ENCODE data around the gene MMP17. TPM values are rescaled to one million over a fixed set of nuclear protein-coding genes. Genes with fewer than 3 reads are reported as not detected.

The MMP17 gene
- total RNA-seq, 2 experiments from 2014 or later = 0.17 to 0.27 TPM

DNA sequence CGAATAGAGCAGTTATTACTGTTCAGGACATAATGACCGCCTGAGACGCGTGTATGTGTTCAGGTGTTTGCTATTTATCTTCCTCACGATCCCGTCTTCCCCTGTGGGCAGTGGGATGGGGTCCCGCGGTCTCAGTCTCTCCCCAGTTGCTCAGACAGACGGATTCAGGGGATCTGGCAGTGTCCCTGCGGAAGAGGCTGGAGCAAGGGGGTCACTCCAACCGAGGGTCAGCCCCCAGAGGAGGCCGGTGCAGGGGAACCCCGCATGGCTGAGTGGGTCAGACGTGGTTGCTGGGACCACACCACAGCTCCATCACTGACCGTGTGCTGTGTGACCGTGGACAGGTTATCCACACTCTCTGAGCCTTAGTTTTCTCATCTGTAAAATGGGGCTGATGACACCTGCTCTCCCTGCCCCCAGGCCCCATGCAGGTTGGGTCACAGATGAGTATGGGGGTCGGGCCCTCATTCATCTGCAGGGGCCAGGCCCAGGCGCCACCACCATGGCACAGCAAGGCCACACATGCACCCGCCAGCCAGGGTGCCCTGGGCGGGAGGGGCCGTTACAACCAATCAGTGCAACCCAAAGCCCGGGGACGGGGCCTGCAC lies 5.2 kb downstream of the MMP17 start:
- Histone ChIP-seq H3K36me3 (ENCODE audit: insufficient read depth, low read length) (no peaks in the 10 kb centered on the region), H3K9me3 (ENCODE audit: control insufficient read depth in 1 of 2, insufficient read depth in 1 of 2, low read length in 2 of 2) (peaks cover 0 to 17% of the 10 kb centered on the region in 2 experiments), H3K4me3 (ENCODE audit: low read length) (no peak overlapping the region), H3K27me3 (ENCODE audit: control insufficient read depth in 1 of 2, insufficient read depth in 2 of 2, low read length in 2 of 2) (peaks cover 22 to 27% of the 10 kb centered on the region in 2 experiments), H3K4me1 (ENCODE audit: insufficient read depth, low read length) (peaks cover 23% of the 10 kb centered on the region), H3K27ac (ENCODE audit: low read depth in 1 of 2, low read length in 2 of 2) (no peak overlapping the region)
- no peak overlapping the region for H3K4me3 Mint-ChIP-seq
- H3K4me1 Mint-ChIP-seq (ENCODE audit: low read depth) = peaks cover 13% of the 10 kb centered on the region
- ChIA-PET CTCF (no interaction called here), POLR2A (no interaction called here)
- H3K27ac Mint-ChIP-seq = no peak overlapping the region
- TF ChIP-seq, protein P1, sequence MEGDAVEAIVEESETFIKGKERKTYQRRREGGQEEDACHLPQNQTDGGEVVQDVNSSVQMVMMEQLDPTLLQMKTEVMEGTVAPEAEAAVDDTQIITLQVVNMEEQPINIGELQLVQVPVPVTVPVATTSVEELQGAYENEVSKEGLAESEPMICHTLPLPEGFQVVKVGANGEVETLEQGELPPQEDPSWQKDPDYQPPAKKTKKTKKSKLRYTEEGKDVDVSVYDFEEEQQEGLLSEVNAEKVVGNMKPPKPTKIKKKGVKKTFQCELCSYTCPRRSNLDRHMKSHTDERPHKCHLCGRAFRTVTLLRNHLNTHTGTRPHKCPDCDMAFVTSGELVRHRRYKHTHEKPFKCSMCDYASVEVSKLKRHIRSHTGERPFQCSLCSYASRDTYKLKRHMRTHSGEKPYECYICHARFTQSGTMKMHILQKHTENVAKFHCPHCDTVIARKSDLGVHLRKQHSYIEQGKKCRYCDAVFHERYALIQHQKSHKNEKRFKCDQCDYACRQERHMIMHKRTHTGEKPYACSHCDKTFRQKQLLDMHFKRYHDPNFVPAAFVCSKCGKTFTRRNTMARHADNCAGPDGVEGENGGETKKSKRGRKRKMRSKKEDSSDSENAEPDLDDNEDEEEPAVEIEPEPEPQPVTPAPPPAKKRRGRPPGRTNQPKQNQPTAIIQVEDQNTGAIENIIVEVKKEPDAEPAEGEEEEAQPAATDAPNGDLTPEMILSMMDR (IDR thresholded peaks at IDR 0.05) = no peak
- no peak for DNase-seq
- ATAC-seq (ENCODE audit: poor library complexity) = no peak
- intact Hi-C loops (cut with DNase I, micrococcal nuclease) = loop anchor here (10.0 kb wide), 2 partner anchors 111 to 729 kb away; partner anchors contain the start of gene EP400 (in 1 of the 2)
- H3K27me3 Mint-ChIP-seq = peaks cover 28% of the 10 kb centered on the region
- H3K36me3 Mint-ChIP-seq (ENCODE audit: low read depth) = no peaks in the 10 kb centered on the region
- no peaks in the 10 kb centered on the region for H3K9me3 Mint-ChIP-seq

DNA sequence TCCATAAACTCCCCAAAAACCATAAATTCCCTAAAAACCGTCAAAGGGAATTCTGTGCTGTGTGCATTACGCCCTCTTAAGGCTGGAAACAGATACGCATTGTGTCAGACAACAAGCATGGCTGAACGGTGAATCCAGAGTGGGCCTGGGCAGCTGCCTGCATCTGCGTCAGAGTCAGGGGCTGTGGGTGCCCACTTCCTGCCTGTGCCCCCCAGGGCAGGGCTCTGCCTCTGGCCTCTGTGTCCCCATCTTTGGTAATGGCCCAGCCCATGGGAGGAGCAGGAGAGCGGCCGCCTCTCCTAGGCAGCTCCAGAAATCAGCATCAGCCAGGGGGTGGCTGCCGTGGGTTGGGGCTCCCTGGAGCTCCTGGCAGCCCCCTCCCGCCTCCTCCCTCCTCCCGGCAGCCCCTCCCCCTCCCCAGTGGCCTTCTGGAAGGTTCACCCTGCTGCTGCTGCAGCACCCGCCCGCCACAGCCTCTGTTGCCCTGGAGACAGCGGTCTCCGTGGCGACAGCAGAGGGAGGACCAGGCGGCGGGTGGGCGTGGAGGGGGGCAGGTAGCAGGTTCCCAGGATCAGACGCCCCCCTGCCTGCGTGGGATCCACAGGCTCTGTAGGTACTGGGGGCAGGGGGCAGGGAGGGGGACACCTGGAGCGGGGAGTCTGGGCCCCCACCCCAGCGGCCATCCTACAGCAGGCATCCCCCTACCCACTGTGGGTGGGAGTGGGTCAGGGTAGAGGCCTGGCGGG lies 5.9 kb downstream of the MMP17 start:
- Histone ChIP-seq H3K27me3 (ENCODE audit: control insufficient read depth in 1 of 2, insufficient read depth in 2 of 2, low read length in 2 of 2) (peaks cover 20 to 21% of the 10 kb centered on the region in 2 experiments), H3K36me3 (ENCODE audit: insufficient read depth, low read length) (no peaks in the 10 kb centered on the region), H3K4me1 (ENCODE audit: insufficient read depth, low read length) (peaks cover 20% of the 10 kb centered on the region), H3K27ac (ENCODE audit: low read depth in 1 of 2, low read length in 2 of 2) (no peak overlapping the region), H3K4me3 (ENCODE audit: low read length) (no peak overlapping the region), H3K9me3 (ENCODE audit: control insufficient read depth in 1 of 2, insufficient read depth in 1 of 2, low read length in 2 of 2) (peaks cover 0 to 16% of the 10 kb centered on the region in 2 experiments)
- CTCF ChIA-PET = no interaction called here
- Mint-ChIP-seq H3K27me3 (peaks cover 28% of the 10 kb centered on the region), H3K4me1 (ENCODE audit: low read depth) (peaks cover 12% of the 10 kb centered on the region), H3K9me3 (no peaks in the 10 kb centered on the region), H3K27ac (no peak overlapping the region), H3K36me3 (ENCODE audit: low read depth) (no peaks in the 10 kb centered on the region), H3K4me3 (no peak overlapping the region)
- no peak for DNase-seq
- no peak for ATAC-seq (ENCODE audit: poor library complexity)
- POLR2A ChIA-PET = no interaction called here
- TF ChIP-seq, protein P1 (IDR thresholded peaks at IDR 0.05) = no peak
- intact Hi-C loops (cut with DNase I, micrococcal nuclease) = loop anchor here (10.0 kb wide), 2 partner anchors 111 to 729 kb away; partner anchors contain the start of gene EP400 (in 1 of the 2)

DNA sequence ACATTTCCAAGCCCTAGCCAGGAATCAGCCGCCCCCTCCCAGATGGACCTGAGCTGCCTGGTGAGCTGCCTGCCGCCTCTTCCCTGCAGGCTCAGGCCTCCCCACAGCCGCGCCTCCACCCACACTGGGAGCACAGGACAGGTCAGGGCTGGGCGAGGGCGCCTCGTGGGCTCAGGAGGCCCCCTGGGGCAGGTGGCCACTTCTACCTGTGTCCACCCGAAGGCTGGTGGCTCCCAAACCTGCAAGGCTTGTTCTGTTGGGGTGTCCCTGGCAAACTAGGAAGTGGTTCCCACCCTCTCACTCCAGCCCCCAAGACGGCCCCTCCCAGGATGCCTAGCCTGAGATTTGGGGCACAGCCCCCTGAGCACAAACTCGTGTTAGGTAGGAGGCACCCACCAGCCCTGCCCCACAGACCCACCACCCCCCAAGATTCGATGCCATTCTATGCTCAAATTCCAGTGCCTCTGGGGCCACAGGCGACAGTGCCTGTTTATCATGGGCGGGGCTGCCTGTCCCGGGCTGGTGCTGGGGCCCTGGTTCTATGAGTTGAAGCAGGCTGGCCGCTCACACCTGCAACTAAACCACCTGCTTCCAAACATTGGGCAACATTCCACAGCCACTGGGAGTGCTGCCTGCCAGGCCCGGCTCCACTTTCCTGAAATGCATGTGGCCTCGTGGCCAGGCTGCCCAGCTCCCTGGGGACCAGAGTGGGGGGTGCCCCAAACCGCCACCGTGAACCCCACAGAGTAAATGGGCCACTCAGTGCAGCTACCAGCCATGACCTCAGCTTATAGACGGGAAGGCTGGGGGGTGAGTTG lies 6.8 kb downstream of the MMP17 start:
- TF ChIP-seq, protein P1 (IDR thresholded peaks at IDR 0.05) = no peak
- H3K9me3 Mint-ChIP-seq = no peaks in the 10 kb centered on the region
- ATAC-seq (ENCODE audit: poor library complexity) = no peak

More for the DNA sequence above, 6.8 kb downstream of the MMP17 start:
- Mint-ChIP-seq H3K27ac (no peak overlapping the region), H3K4me3 (no peak overlapping the region), H3K27me3 (peaks cover 20% of the 10 kb centered on the region), H3K36me3 (ENCODE audit: low read depth) (no peaks in the 10 kb centered on the region), H3K4me1 (ENCODE audit: low read depth) (peaks cover 7% of the 10 kb centered on the region)
- DNase-seq = peak in 1 of 14 experiments; percentile 14
- peaks cover 11 to 12% of the 10 kb centered on the region in 2 experiments for H3K27me3 ChIP-seq (ENCODE audit: control insufficient read depth in 1 of 2, insufficient read depth in 2 of 2, low read length in 2 of 2)
- H3K4me1 ChIP-seq (ENCODE audit: insufficient read depth, low read length) = peaks cover 11% of the 10 kb centered on the region
- peaks cover 0 to 6% of the 10 kb centered on the region in 2 experiments for H3K9me3 ChIP-seq (ENCODE audit: control insufficient read depth in 1 of 2, insufficient read depth in 1 of 2, low read length in 2 of 2)
- H3K27ac ChIP-seq (ENCODE audit: low read depth in 1 of 2, low read length in 2 of 2) = no peak overlapping the region
- H3K36me3 ChIP-seq (ENCODE audit: insufficient read depth, low read length) = no peaks in the 10 kb centered on the region
- intact Hi-C loops (cut with DNase I, micrococcal nuclease) = loop anchor here (5.0 to 10.0 kb wide), 3 partner anchors 110 to 730 kb away; partner anchors contain the start of gene EP400 (in 1 of the 2)
- ChIA-PET POLR2A (no interaction called here), CTCF (no interaction called here)
- H3K4me3 ChIP-seq (ENCODE audit: low read length) = no peak overlapping the region
